Measurements from ENCODE around the gene RASA2.
"Not testable (repeated sequence)": the region's sequence is repeated elsewhere in the genome, so short reads cannot be mapped to it uniquely, and the experiment has no call there.

RASA2 gene

GRCh38 chr3:141605883-141606282, 119.1 kb downstream of the RASA2 start:
- no peak overlapping the region for H3K4me3 ChIP-seq (ENCODE audit: low read depth, low read length)
- H3K27me3 ChIP-seq (ENCODE audit: control insufficient read depth, insufficient read depth, low read length): no peaks in the 10 kb centered on the region
- peaks cover 3% of the 10 kb centered on the region for H3K4me1 ChIP-seq (ENCODE audit: control insufficient read depth, insufficient read depth, low read length)
- peaks cover 6% of the 10 kb centered on the region for H3K9me3 ChIP-seq (ENCODE audit: control insufficient read depth, insufficient read depth, low read length)
- no peaks in the 10 kb centered on the region for H3K36me3 ChIP-seq (ENCODE audit: control insufficient read depth, insufficient read depth, low read length)
- no peak overlapping the region for H3K9ac ChIP-seq (ENCODE audit: low read depth, low read length)

DNA sequence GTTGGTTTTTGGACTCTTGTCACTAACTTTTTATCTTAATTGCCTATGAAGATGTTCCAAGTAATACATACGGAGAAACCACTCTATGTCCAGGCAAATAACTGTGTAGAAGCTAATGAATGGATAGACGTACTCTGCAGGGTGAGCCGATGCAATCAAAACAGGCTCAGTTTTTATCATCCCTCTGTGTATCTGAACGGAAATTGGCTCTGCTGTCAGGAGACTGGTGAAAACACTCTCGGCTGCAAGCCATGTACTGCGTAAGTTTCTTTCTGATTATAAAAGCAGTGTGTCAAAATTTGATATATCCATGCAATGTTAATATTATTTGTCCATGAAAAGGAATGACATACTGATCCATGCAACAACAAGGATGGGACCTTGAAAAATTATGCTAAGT, 121.6 kb downstream of the RASA2 start:
- no peaks in the 10 kb centered on the region for H3K36me3 ChIP-seq (ENCODE audit: control insufficient read depth, insufficient read depth, low read length)

GRCh38 chr3:141610939-141611338, 124.1 kb downstream of the RASA2 start:
- Histone ChIP-seq H3K9me3 (ENCODE audit: control insufficient read depth, insufficient read depth, low read length) (no peaks in the 10 kb centered on the region), H3K36me3 (ENCODE audit: control insufficient read depth, insufficient read depth, low read length) (no peaks in the 10 kb centered on the region), H3K27me3 (ENCODE audit: control insufficient read depth, insufficient read depth, low read length) (no peaks in the 10 kb centered on the region), H3K4me3 (ENCODE audit: low read depth, low read length) (no peak overlapping the region), H3K9ac (ENCODE audit: low read depth, low read length) (no peak overlapping the region), H3K4me1 (ENCODE audit: control insufficient read depth, insufficient read depth, low read length) (peaks cover 9% of the 10 kb centered on the region)

More for the DNA sequence above, 121.6 kb downstream of the RASA2 start:
- H3K4me3 ChIP-seq (ENCODE audit: low read depth, low read length): no peak overlapping the region
- peaks cover 9% of the 10 kb centered on the region for H3K4me1 ChIP-seq (ENCODE audit: control insufficient read depth, insufficient read depth, low read length)
- no peaks in the 10 kb centered on the region for H3K27me3 ChIP-seq (ENCODE audit: control insufficient read depth, insufficient read depth, low read length)
- no peaks in the 10 kb centered on the region for H3K9me3 ChIP-seq (ENCODE audit: control insufficient read depth, insufficient read depth, low read length)
- H3K9ac ChIP-seq (ENCODE audit: low read depth, low read length): no peak overlapping the region

DNA sequence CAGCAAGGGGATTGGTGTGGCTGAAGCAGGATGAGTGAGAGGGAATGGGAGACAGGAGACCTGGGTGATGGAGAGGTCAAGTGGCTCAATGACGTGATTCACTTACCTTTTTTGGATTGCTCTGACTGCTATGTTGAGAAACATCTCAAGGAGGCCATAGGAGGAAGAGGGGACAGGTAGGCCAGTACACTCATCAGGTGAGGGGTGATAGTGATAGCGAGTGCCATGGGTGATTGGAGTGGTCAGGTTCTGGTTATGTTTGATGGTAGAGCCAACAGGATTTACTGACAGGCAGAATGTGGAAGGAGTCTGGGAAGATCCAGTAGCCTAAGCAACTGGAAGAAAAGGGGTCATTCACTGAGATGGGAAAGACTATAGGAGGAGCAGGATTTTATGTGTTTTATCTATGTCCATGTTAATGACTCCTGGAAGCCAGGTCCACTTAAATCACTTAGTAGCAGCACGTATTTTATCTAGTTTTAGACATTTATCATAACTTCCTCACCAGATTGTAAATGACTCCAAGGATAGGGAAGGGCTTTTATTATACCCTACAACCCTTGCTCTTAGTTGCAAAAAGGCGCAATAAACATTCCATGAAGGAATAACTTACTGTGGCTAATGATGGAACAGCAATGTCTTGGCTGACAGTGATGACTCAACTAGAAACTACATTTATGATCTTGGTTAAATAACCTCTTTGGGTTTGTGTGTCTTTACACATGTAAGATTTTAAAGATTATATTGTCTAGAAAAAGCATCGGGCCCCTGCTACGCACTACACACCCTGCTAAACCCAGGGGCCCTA, 131.5 kb downstream of the RASA2 start:
- no peaks in the 10 kb centered on the region for H3K27me3 ChIP-seq (ENCODE audit: control insufficient read depth, insufficient read depth, low read length)
- H3K9ac ChIP-seq (ENCODE audit: low read depth, low read length): no peak overlapping the region
- peaks cover 4% of the 10 kb centered on the region for H3K4me1 ChIP-seq (ENCODE audit: control insufficient read depth, insufficient read depth, low read length)
- H3K4me3 ChIP-seq (ENCODE audit: low read depth, low read length): no peak overlapping the region
- no peaks in the 10 kb centered on the region for H3K36me3 ChIP-seq (ENCODE audit: control insufficient read depth, insufficient read depth, low read length)
- H3K9me3 ChIP-seq (ENCODE audit: control insufficient read depth, insufficient read depth, low read length): no peaks in the 10 kb centered on the region

DNA sequence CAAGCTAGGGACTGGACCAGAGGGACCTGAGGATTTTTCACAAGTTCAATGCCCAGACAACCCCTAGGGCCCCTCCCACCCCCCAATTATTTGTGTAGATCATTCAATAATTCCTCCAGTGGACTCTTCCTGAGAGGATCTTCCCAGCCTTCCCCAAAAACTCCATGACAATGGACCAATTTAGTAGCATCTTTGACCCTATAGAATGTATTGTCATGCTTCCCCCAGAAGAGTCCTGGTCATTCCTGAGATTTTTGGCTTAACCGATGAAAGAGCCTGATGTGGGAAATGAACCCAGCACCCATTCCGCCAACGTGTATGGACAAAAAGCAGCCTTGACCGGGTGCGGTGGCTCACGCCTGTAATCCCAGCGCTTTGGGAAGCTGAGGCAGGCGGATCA, 132.1 kb downstream of the RASA2 start:
- no peak overlapping the region for H3K9ac ChIP-seq (ENCODE audit: low read depth, low read length)
- H3K36me3 ChIP-seq (ENCODE audit: control insufficient read depth, insufficient read depth, low read length): no peaks in the 10 kb centered on the region

DNA sequence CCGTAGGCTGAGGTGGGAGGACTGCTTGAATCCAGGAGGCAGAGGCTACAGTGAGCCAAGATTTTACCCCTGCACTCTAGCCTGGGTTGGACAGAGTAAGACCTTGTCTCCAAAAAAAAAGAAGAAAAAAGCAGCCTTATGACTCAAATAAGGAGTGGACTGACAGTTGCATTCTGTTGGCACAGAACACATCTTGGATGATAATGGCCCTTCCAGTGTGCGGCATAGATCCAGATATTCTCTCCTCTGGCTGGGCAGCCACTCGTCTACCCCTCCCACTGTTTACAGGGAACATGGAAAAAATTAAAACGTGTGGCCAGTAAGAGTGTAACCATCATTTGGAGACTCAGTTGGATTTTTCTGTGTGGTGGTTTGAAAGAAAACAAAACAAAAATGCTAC, 132.6 kb downstream of the RASA2 start:
- Histone ChIP-seq H3K9ac (ENCODE audit: low read depth, low read length) (no peak overlapping the region), H3K4me1 (ENCODE audit: control insufficient read depth, insufficient read depth, low read length) (peaks cover 4% of the 10 kb centered on the region), H3K36me3 (ENCODE audit: control insufficient read depth, insufficient read depth, low read length) (no peaks in the 10 kb centered on the region)

More for the DNA sequence above, 132.1 kb downstream of the RASA2 start:
- no peaks in the 10 kb centered on the region for H3K27me3 ChIP-seq (ENCODE audit: control insufficient read depth, insufficient read depth, low read length)
- no peaks in the 10 kb centered on the region for H3K9me3 ChIP-seq (ENCODE audit: control insufficient read depth, insufficient read depth, low read length)
- H3K4me1 ChIP-seq (ENCODE audit: control insufficient read depth, insufficient read depth, low read length): peaks cover 4% of the 10 kb centered on the region
- H3K4me3 ChIP-seq (ENCODE audit: low read depth, low read length): no peak overlapping the region

DNA sequence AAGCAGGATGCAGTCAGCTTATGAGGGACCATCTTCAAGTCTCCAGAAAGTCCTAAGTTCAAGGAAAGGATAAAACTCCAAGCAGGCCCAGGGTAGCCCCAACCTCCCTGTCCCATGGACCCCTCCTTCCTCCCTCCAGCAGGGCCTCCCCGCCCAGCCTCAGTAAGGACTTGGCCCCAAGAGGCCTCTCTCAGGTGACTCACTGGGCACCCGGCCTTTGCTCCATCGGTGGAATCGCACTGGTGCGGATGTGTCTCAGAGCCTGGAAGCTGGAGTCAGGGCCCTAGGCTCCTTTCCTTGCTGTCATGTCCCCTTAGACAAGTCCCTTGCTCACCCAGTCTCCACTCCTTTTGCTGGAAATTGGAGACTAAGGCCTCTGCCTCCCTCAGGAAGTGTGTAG, 136.9 kb downstream of the RASA2 start:
- H3K9ac ChIP-seq (ENCODE audit: low read depth, low read length): no peak overlapping the region
- H3K4me1 ChIP-seq (ENCODE audit: control insufficient read depth, insufficient read depth, low read length): peaks cover 4% of the 10 kb centered on the region
- H3K4me3 ChIP-seq (ENCODE audit: low read depth, low read length): no peak overlapping the region
- peaks cover 5% of the 10 kb centered on the region for H3K9me3 ChIP-seq (ENCODE audit: control insufficient read depth, insufficient read depth, low read length)
- H3K36me3 ChIP-seq (ENCODE audit: control insufficient read depth, insufficient read depth, low read length): no peaks in the 10 kb centered on the region
- no peaks in the 10 kb centered on the region for H3K27me3 ChIP-seq (ENCODE audit: control insufficient read depth, insufficient read depth, low read length)

More for the DNA sequence above, 132.6 kb downstream of the RASA2 start:
- Histone ChIP-seq H3K4me3 (ENCODE audit: low read depth, low read length) (no peak overlapping the region), H3K27me3 (ENCODE audit: control insufficient read depth, insufficient read depth, low read length) (no peaks in the 10 kb centered on the region), H3K9me3 (ENCODE audit: control insufficient read depth, insufficient read depth, low read length) (no peaks in the 10 kb centered on the region)

DNA sequence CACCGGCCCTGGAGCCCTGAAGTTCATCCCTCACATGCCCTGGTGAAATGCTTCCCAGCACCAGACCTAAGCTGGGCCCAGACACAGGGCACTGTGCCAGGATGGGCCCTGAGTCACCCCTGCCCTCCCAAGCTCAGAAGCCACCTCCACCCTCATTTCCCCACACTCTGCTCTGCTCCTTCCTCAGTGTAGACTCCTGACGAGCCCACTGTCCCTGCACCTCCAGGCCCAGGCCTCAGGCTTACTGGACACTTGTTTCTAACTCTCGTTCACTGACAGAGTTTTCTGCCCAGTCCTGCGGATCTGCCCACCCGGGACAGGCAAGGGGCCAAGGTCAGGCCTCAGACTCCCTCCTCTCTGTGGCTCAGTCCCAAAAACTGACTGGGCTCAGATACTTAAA, 138.7 kb downstream of the RASA2 start:
- peaks cover 5% of the 10 kb centered on the region for H3K9me3 ChIP-seq (ENCODE audit: control insufficient read depth, insufficient read depth, low read length)
- H3K27me3 ChIP-seq (ENCODE audit: control insufficient read depth, insufficient read depth, low read length): no peaks in the 10 kb centered on the region

DNA sequence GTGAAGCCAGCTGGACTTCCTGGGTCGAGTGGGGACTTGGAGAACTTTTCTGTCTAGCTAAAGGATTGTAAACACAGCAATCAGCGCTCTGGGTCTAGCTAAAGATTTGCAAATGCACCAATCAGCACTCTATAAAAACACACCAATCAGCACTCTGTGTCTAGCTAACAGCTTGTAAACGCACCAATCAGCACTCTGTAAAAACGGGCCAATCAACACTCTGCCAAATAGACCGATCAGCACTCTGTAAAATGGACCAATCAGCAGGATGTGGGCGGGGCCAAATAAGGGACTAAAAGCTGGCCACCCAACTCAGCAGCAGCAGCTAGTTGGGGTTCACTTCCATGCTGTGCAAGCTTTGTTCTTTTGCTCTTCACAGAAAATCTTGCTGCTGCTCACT, 141.5 kb downstream of the RASA2 start:
- not testable (repeated sequence) for H3K36me3 ChIP-seq (ENCODE audit: control insufficient read depth, insufficient read depth, low read length); H3K27me3 ChIP-seq (ENCODE audit: control insufficient read depth, insufficient read depth, low read length); H3K4me1 ChIP-seq (ENCODE audit: control insufficient read depth, insufficient read depth, low read length); H3K9ac ChIP-seq (ENCODE audit: low read depth, low read length); H3K4me3 ChIP-seq (ENCODE audit: low read depth, low read length); H3K9me3 ChIP-seq (ENCODE audit: control insufficient read depth, insufficient read depth, low read length)

More for the DNA sequence above, 138.7 kb downstream of the RASA2 start:
- no peak overlapping the region for H3K9ac ChIP-seq (ENCODE audit: low read depth, low read length)
- no peak overlapping the region for H3K4me3 ChIP-seq (ENCODE audit: low read depth, low read length)
- H3K36me3 ChIP-seq (ENCODE audit: control insufficient read depth, insufficient read depth, low read length): no peaks in the 10 kb centered on the region
- H3K4me1 ChIP-seq (ENCODE audit: control insufficient read depth, insufficient read depth, low read length): no peaks in the 10 kb centered on the region

- not testable (repeated sequence) for H3K4me3 ChIP-seq (ENCODE audit: low read depth, low read length); H3K27me3 ChIP-seq (ENCODE audit: control insufficient read depth, insufficient read depth, low read length); H3K9me3 ChIP-seq (ENCODE audit: control insufficient read depth, insufficient read depth, low read length); H3K4me1 ChIP-seq (ENCODE audit: control insufficient read depth, insufficient read depth, low read length); H3K9ac ChIP-seq (ENCODE audit: low read depth, low read length); H3K36me3 ChIP-seq (ENCODE audit: control insufficient read depth, insufficient read depth, low read length)
Measured at GRCh38 chr3:141628868-141629441, 142.1 kb downstream of the RASA2 start.

DNA sequence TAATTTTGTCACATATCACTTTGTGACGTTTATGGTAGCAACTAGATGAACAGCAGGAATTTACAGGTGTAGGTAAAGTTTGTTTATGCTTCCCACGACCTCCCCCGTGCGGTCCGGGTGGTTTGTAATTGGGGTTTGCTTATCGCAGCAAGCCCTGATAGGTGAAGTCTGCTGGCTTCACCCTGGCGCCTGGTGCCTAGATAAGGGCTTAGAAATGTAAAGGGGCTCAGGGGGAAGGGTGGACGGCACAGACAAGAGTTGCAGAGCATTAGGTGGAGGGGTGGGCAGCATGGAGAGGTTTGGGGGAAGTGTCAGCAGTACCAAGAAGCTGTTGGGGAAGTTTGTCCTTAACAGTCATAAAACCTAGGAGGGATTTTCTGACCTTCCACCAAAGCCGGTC, 143.1 kb downstream of the RASA2 start:
- Histone ChIP-seq H3K27me3 (ENCODE audit: control insufficient read depth, insufficient read depth, low read length) (no peaks in the 10 kb centered on the region), H3K4me1 (ENCODE audit: control insufficient read depth, insufficient read depth, low read length) (no peaks in the 10 kb centered on the region), H3K9ac (ENCODE audit: low read depth, low read length) (no peak overlapping the region), H3K36me3 (ENCODE audit: control insufficient read depth, insufficient read depth, low read length) (no peaks in the 10 kb centered on the region), H3K9me3 (ENCODE audit: control insufficient read depth, insufficient read depth, low read length) (peaks cover 5% of the 10 kb centered on the region), H3K4me3 (ENCODE audit: low read depth, low read length) (no peak overlapping the region)

DNA sequence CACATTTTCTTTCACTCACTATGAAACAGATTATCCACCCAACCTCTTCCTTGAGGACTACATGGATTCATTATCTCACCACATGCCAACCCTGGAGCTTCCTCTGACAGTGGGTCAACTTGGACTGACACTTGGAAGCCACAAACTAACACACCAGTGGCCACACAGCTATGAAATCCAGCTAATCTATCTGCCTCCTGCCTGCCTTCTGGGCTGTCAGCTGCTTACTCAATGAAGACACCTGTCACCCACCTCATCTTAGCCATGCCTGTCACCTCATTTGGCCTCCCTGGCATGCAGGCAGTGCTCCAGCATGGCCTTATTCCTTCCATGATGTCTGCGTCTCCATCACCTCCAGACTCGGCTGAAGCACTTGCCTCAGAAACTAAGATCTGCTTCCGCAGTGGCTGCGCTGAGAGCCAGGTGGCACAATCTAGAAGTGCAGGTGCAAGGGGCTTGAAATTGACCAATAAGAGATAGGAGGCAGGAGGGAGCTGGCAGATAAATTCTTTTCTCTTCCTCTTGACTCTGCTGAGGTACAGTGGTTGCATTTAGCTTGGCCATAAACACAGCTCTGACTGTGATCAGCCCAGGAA, 146.1 kb downstream of the RASA2 start:
- Histone ChIP-seq H3K9me3 (ENCODE audit: control insufficient read depth, insufficient read depth, low read length) (peaks cover 5% of the 10 kb centered on the region), H3K4me1 (ENCODE audit: control insufficient read depth, insufficient read depth, low read length) (no peaks in the 10 kb centered on the region), H3K4me3 (ENCODE audit: low read depth, low read length) (no peak overlapping the region), H3K27me3 (ENCODE audit: control insufficient read depth, insufficient read depth, low read length) (no peaks in the 10 kb centered on the region), H3K36me3 (ENCODE audit: control insufficient read depth, insufficient read depth, low read length) (no peaks in the 10 kb centered on the region), H3K9ac (ENCODE audit: low read depth, low read length) (no peak overlapping the region)

All from iPS-15b (cell line).